HCT116 (cell line): ENCODE results near the gene DEGS1. TPM values are rescaled to one million over a fixed set of nuclear protein-coding genes. Genes with fewer than 3 reads are reported as not detected.

ENCODE experiments used
- ATAC-seq: fragments of 200-7000 bp; cut with Tn5 transposase; 2 replicates; pipeline ENCODE4 v1.9.1; 2020; ENCODE audit warnings: mild to moderate bottlenecking, moderate library complexity
- BruUV-seq: library from RNA; stranded (reverse); fragments of 400-500 nt; replicated peaks from 2 replicates; lab custom pipeline; 2021; lab: Mats Ljungman, UMichigan
- CTCF ChIA-PET: fragments of 300-600 bp; sonication (Branson Sonifier 250); formaldehyde crosslinking; loops from one replicate; lab custom pipeline; 2021; ENCODE audit warnings: antibody characterized with exemption; lab: Charles Lee
- POLR2A ChIA-PET: fragments of 300-600, 350-600 bp; sonication (Branson Sonifier 250); formaldehyde crosslinking; loops from one replicate; lab custom pipeline; 2021; ENCODE audit warnings: antibody characterized with exemption; lab: Charles Lee
- RAD21 ChIA-PET, 2 experiments: fragments of 300-600 bp; sonication (Branson Sonifier 250); formaldehyde crosslinking; loops; one replicate each; lab custom pipeline; 2023; ENCODE audit warnings: low total read pairs in 2 of 2; ENCODE audit not compliant: uncharacterized antibody in 2 of 2, unreplicated experiment in 2 of 2, low non-redundant PET in 1 of 2; lab: Charles Lee
- DNase-seq: peaks from one replicate; pipeline ENCODE4 v3.0.0-alpha.2; 2010; ENCODE audit warnings: low read depth, low spot score
- H2AFZ ChIP-seq: fragments of 200-600 bp; shearing (Covaris generic), sonication (generic); 2 replicates; pipeline ENCODE4 v1.6.1; 2017; ENCODE audit warnings: low read depth, mixed run types, mixed read lengths, antibody characterized with exemption, low read length; ENCODE audit not compliant: poor library complexity, severe bottlenecking
- H3K27ac ChIP-seq: 2 replicates; pipeline ENCODE4 v1.5.1; 2012; ENCODE audit warnings: low read depth, low read length
- H3K27me3 ChIP-seq: fragments of 200-600 bp; sonication (generic); 2 replicates; pipeline ENCODE4 v1.6.1; 2016; ENCODE audit warnings: mixed run types, low read length, mixed read lengths; ENCODE audit not compliant: insufficient read depth
- H3K36me3 ChIP-seq, 2 experiments: fragments of 200-500 bp in 1 of 2; fragments of 200-600 bp in 1 of 2; sonication (Bioruptor generic) in 1 of 2; sonication (generic) in 1 of 2; 2 replicates each; pipeline versions ENCODE4 v1.5.1 to v1.6.1; 2014 to 2016; ENCODE audit warnings: low read length in 2 of 2, inconsistent platforms in 1 of 2, mixed read lengths in 1 of 2, mixed run types in 1 of 2; ENCODE audit not compliant: insufficient read depth in 2 of 2, control insufficient read depth in 1 of 2
- H3K4me1 ChIP-seq, 2 experiments: fragments of 200-600 bp in 1 of 2; sonication (generic) in 1 of 2; 2 replicates each; pipeline versions ENCODE4 v1.5.1 to v1.6.1; 2012 to 2017; ENCODE audit warnings: low read length in 2 of 2, inconsistent platforms in 1 of 2, mild to moderate bottlenecking in 1 of 2, mixed read lengths in 1 of 2, mixed run types in 1 of 2, moderate library complexity in 1 of 2; ENCODE audit not compliant: insufficient read depth in 2 of 2, control insufficient read depth in 1 of 2
- H3K4me2 ChIP-seq: fragments of 200-600 bp; sonication (generic); 2 replicates; pipeline ENCODE4 v1.6.1; 2017; ENCODE audit warnings: mixed run types, low read length, mixed read lengths
- H3K4me3 ChIP-seq, 2 experiments: fragments of 200-600 bp in 1 of 2; sonication (generic) in 1 of 2; replicated peaks in 1 of 2; 2 replicates each; pipeline ENCODE4 v1.5.1; 2011 to 2016; ENCODE audit warnings: low read length in 2 of 2, control low read depth in 1 of 2, low read depth in 1 of 2, mild to moderate bottlenecking in 1 of 2, mixed read lengths in 1 of 2, mixed run types in 1 of 2
- H3K79me2 ChIP-seq: fragments of 200-600 bp; sonication (generic); 2 replicates; pipeline ENCODE4 v1.6.1; 2017; ENCODE audit warnings: mild to moderate bottlenecking, mixed run types, low read length, moderate library complexity, mixed read lengths; ENCODE audit not compliant: insufficient read depth
- H3K9ac ChIP-seq: fragments of 200-600 bp; sonication (generic); 2 replicates; pipeline ENCODE4 v1.6.1; 2016; ENCODE audit warnings: low read length, mixed read lengths
- H3K9me2 ChIP-seq: fragments of 200-600 bp; sonication (generic), shearing (Covaris generic); 2 replicates; pipeline ENCODE4 v1.6.1; 2017; ENCODE audit warnings: mixed run types, mild to moderate bottlenecking, moderate library complexity; ENCODE audit not compliant: insufficient read depth
- H3K9me3 ChIP-seq, 2 experiments: fragments of 200-500 bp in 1 of 2; fragments of 200-600 bp in 1 of 2; sonication (Bioruptor generic) in 1 of 2; sonication (generic) in 1 of 2; 2 replicates each; pipeline ENCODE4 v1.6.1; 2014 to 2017; ENCODE audit warnings: low read length in 2 of 2, mixed read lengths in 2 of 2, inconsistent platforms in 1 of 2, low read depth in 1 of 2, mild to moderate bottlenecking in 1 of 2, mixed run types in 1 of 2, moderate library complexity in 1 of 2; ENCODE audit not compliant: control insufficient read depth in 1 of 2, insufficient read depth in 1 of 2
- H4K20me1 ChIP-seq: fragments of 200-600 bp; sonication (generic), shearing (Covaris generic); 2 replicates; pipeline ENCODE4 v1.6.1; 2017; ENCODE audit warnings: mixed run types, mild to moderate bottlenecking, moderate library complexity; ENCODE audit not compliant: insufficient read depth
- ATF3 ChIP-seq: IDR thresholded peaks from 2 replicates; pipeline ENCODE4 v1.6.1; 2012
- CBX3 ChIP-seq: IDR thresholded peaks from 2 replicates; pipeline ENCODE4 v1.6.1; 2012; ENCODE audit warnings: low read depth
- EZH2 ChIP-seq: fragments of 200-600 bp; sonication (generic); IDR thresholded peaks from 2 replicates; pipeline ENCODE4 v1.6.1; 2017; ENCODE audit warnings: antibody characterized with exemption, mixed run types
- JUND ChIP-seq: IDR thresholded peaks from 2 replicates; pipeline ENCODE4 v1.6.1; 2012
- MAX ChIP-seq: IDR thresholded peaks from 2 replicates; pipeline ENCODE4 v1.6.1; 2012
- REST ChIP-seq: IDR thresholded peaks from 2 replicates; pipeline ENCODE4 v1.6.1; 2012; ENCODE audit warnings: low read depth
- SIN3A ChIP-seq: IDR thresholded peaks from 2 replicates; pipeline ENCODE4 v1.6.1; 2012; ENCODE audit warnings: low read depth
- SP1 ChIP-seq: IDR thresholded peaks from 2 replicates; pipeline ENCODE4 v1.6.1; 2012; ENCODE audit warnings: low read depth
- SRF ChIP-seq: IDR thresholded peaks from 2 replicates; pipeline ENCODE4 v1.6.1; 2012; ENCODE audit warnings: low read depth
- ZBTB33 ChIP-seq: IDR thresholded peaks from 2 replicates; pipeline ENCODE4 v1.6.1; 2011; ENCODE audit warnings: mild to moderate bottlenecking, low read length, moderate library complexity; ENCODE audit not compliant: insufficient replicate concordance; ENCODE audit errors: extremely low read depth
- ZFX ChIP-seq: fragments of 450-650 bp; IDR thresholded peaks from 2 replicates; pipeline ENCODE4 v1.6.1; 2017
- ZNF274 ChIP-seq: fragments of 200-500 bp; sonication (Bioruptor generic); IDR thresholded peaks from 2 replicates; pipeline ENCODE4 v1.6.1; 2014; ENCODE audit warnings: mild to moderate bottlenecking, low read depth, low read length, inconsistent platforms
- intact Hi-C: fragments of 100-400 bp; cut with micrococcal nuclease; formaldehyde crosslinking; loops from 2 replicates; pipeline ENCODE4 v1.10.0; 2022
- total RNA-seq: library from RNA; stranded (reverse); gene quantifications from one replicate; pipeline ENCODE4 v1.2.1, GENCODE V29; 2021; ENCODE audit not compliant: unreplicated experiment
- TF ChIP-seq, protein P1 (sequence below), 3 experiments: fragments of 200-600 bp in 1 of 3; sonication (generic) in 1 of 3; IDR thresholded peaks in 2 of 3; conservative IDR thresholded peaks in 1 of 3; 2 replicates each; pipeline ENCODE4 v1.5.1; 2012 to 2017; ENCODE audit warnings: low read depth in 2 of 3, low read length in 2 of 3, antibody characterized with exemption in 1 of 3, borderline replicate concordance in 1 of 3, control low read depth in 1 of 3, mild to moderate bottlenecking in 1 of 3, mixed read lengths in 1 of 3, mixed run types in 1 of 3, moderate library complexity in 1 of 3; ENCODE audit not compliant: insufficient read depth in 1 of 3

The DEGS1 gene
- total RNA-seq, 1 experiment from 2014 or later: 23.1 TPM

DNA sequence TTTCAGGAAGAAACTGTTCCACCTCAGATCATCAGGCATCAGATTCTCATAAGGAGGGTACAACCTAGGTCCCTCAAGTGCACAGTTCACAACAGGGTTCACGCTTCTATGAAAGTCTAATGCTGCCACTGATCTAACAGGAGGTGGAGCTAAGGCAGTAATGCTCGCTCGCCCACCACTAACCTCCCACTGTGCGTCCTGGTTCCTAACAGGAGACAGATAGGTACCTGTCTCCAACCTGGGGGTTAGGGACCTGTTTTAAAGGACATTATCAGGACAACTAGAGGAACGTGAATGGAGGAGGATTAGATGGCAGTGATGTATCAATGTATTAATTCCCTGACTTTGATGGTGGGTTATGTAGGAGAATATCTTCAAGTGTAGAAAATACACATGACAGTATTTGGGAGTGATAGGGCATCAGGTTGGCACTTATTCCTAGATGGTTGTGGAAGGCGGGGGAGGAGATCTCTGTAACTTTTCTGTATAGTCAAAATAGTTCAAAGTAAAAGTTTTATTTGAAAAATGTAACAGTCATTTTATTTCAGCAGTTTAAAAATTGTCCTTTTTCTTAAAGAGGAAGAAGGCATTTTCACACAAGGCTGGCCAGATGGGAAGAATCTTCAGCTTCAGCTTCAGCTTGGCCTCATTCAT lies 43.9 kb downstream of the DEGS1 start (continued):
- TF ChIP-seq, protein P1, sequence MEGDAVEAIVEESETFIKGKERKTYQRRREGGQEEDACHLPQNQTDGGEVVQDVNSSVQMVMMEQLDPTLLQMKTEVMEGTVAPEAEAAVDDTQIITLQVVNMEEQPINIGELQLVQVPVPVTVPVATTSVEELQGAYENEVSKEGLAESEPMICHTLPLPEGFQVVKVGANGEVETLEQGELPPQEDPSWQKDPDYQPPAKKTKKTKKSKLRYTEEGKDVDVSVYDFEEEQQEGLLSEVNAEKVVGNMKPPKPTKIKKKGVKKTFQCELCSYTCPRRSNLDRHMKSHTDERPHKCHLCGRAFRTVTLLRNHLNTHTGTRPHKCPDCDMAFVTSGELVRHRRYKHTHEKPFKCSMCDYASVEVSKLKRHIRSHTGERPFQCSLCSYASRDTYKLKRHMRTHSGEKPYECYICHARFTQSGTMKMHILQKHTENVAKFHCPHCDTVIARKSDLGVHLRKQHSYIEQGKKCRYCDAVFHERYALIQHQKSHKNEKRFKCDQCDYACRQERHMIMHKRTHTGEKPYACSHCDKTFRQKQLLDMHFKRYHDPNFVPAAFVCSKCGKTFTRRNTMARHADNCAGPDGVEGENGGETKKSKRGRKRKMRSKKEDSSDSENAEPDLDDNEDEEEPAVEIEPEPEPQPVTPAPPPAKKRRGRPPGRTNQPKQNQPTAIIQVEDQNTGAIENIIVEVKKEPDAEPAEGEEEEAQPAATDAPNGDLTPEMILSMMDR (IDR thresholded peaks at IDR 0.05 in 2 of 3, conservative IDR thresholded peaks at IDR 0.05 in 1 of 3; ENCODE audit: borderline replicate concordance in 1 of 3, insufficient read depth in 1 of 3, low read depth in 2 of 3, low read length in 2 of 3): no peak
- TF ChIP-seq SIN3A: no peak
- TF ChIP-seq REST: no peak

GRCh38 chr1:224234017-224234416 lies 51.0 kb downstream of the DEGS1 start:
- Histone ChIP-seq H3K4me2 (no peak overlapping the region), H3K4me1 (no peaks in the 10 kb centered on the region), H3K9me3 (no peaks in the 10 kb centered on the region), H3K79me2 (no peaks in the 10 kb centered on the region), H3K27ac (no peak overlapping the region), H3K4me3 (no peak overlapping the region), H2AFZ (no peak overlapping the region), H3K36me3 (peaks cover 0 to 8% of the 10 kb centered on the region in 2 experiments; a peak in 1 of 4 replicates), H3K9me2 (no peaks in the 10 kb centered on the region), H4K20me1 (no peaks in the 10 kb centered on the region), H3K27me3 (no peaks in the 10 kb centered on the region), H3K9ac (no peak overlapping the region)
- intact Hi-C loops: no loop called here
- no peak for ATAC-seq
- ChIA-PET POLR2A (no interaction called here), RAD21 (no interaction called here), CTCF (no interaction called here)
- DNase-seq: no peak
- BruUV-seq: no TSS peak
- TF ChIP-seq ZFX (no peak), ZBTB33 (no peak), ZNF274 (no peak), SP1 (no peak), SIN3A (no peak), JUND (no peak), MAX (no peak), SRF (no peak), EZH2 (no peak), CBX3 (no peak), ATF3 (no peak)
